HT-29 (cell line): Measurements from ENCODE around the gene MYO15B. TPM values are rescaled to one million over a fixed set of nuclear protein-coding genes. Genes with fewer than 3 reads are reported as not detected.
"Not testable (repeated sequence)": the region's sequence is repeated elsewhere in the genome, so short reads cannot be mapped to it uniquely, and the experiment has no call there.

Experiments used
- DNase-seq: peaks from one replicate; pipeline ENCODE4 v3.0.0-alpha.2; 2015; ENCODE audit warnings: low spot score
- total RNA-seq: library from RNA; depleted of rRNA; stranded (reverse); fragments of >200 nt; shearing (Covaris generic); gene quantifications from 2 replicates; pipeline ENCODE4 v1.2.3, GENCODE V29; 2014

The MYO15B gene
- total RNA-seq, 1 experiment from 2014 or later: 36.8 TPM

GRCh38 chr17:75624714-75625345 is 37.2 kb downstream of the MYO15B start:
- no peak for DNase-seq

GRCh38 chr17:75625813-75626486 is 38.4 kb downstream of the MYO15B start:
- DNase-seq: no peak

GRCh38 chr17:75626496-75627038 is 39.0 kb downstream of the MYO15B start:
- no peak for DNase-seq

GRCh38 chr17:75627094-75627493 is 39.5 kb downstream of the MYO15B start:
- no peak for DNase-seq

GRCh38 chr17:75628425-75628824 is 40.8 kb downstream of the MYO15B start:
- no peak for DNase-seq

GRCh38 chr17:75629157-75629556 is 41.6 kb downstream of the MYO15B start:
- DNase-seq: no peak

GRCh38 chr17:75630071-75630917 is 42.7 kb downstream of the MYO15B start:
- DNase-seq: no peak

- no peak for DNase-seq
These were observed 43.8 kb downstream of the MYO15B start for GRCh38 chr17:75631353-75631752.

- no peak for DNase-seq
These were observed 44.8 kb downstream of the MYO15B start for GRCh38 chr17:75632428-75632827.

GRCh38 chr17:75632863-75633485 is 45.4 kb downstream of the MYO15B start, which contains the start of gene SMIM5:
TSS of gene SMIM5 (plus strand) at chr17:75633434. CDS start at chr17:75640202, 6,768 bp downstream.
- DNase-seq: peak; percentile 91

GRCh38 chr17:75633486-75634375 is 46.1 kb downstream of the MYO15B start:
- peak; percentile 96 for DNase-seq

GRCh38 chr17:75634376-75634740 is 46.8 kb downstream of the MYO15B start:
- DNase-seq: no peak

GRCh38 chr17:75634754-75635609 is 47.4 kb downstream of the MYO15B start:
- DNase-seq: no peak

GRCh38 chr17:75635610-75636202 is 48.1 kb downstream of the MYO15B start:
- peak; percentile 72 for DNase-seq

GRCh38 chr17:75636381-75637142 is 49.0 kb downstream of the MYO15B start:
- no peak for DNase-seq

- no peak for DNase-seq
These were observed 49.5 kb downstream of the MYO15B start for GRCh38 chr17:75637143-75637538.

GRCh38 chr17:75637551-75637950 is 50.0 kb downstream of the MYO15B start:
- DNase-seq: no peak

- DNase-seq: not testable (repeated sequence)
These were observed 50.4 kb downstream of the MYO15B start for GRCh38 chr17:75638039-75638438.
